ENCODE measurements around the gene KLLN. TPM values are rescaled to one million over a fixed set of nuclear protein-coding genes. Genes with fewer than 3 reads are reported as not detected.
A peak's percentile ranks its signal among the peaks of the same experiment; 100 is the strongest.

KLLN gene
- total RNA-seq, 1 experiment from 2014 or later, result 0.15 TPM

DNA sequence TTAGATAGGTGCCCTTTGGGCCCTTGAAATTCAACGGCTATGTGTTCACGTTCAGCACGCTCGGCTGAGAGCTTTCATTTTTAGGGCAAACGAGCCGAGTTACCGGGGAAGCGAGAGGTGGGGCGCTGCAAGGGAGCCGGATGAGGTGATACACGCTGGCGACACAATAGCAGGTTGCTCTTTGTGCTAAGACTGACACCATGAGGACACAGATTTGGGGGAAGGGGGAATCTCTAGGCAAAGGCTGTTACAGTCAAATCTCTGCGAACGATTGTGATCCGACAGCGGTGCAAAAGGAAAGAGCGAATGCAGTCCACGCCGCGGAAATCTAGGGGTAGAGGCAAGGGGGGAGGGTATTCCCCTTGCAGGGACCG lies 667 bp downstream of the KLLN start:
- peak; percentile 16 for ATAC-seq
- peaks cover 16% of the 10 kb centered on the region; the same call in 1 of the 2 replicates for H3K4me1 ChIP-seq (ENCODE audit: insufficient read depth, low read length)
- ChIA-PET CTCF (interaction anchor here (0.5 kb wide), 1 partner anchor 87 kb away, joined by 5 read pairs; no protein-coding TSS in a partner anchor), POLR2A (ENCODE audit: unreplicated experiment) (no interaction called here)
- H3F3A ChIP-seq (ENCODE audit: low read length, unreplicated experiment), result no peaks in the 10 kb centered on the region
- peak overlapping the region; percentile 94 for H3K4me3 ChIP-seq (ENCODE audit: low read length)
- intact Hi-C loops (cut with micrococcal nuclease), result loop anchor here (1.0 kb wide), 1 partner anchor 44 kb away; the partner anchor contains the start of gene ATAD1
- peak overlapping the region; percentile 95 for H3K9ac ChIP-seq (ENCODE audit: low read length)
- H3K27ac ChIP-seq (ENCODE audit: low read length), result peak overlapping the region; percentile 97
- H3K79me2 ChIP-seq (ENCODE audit: low read length), result peaks cover 36% of the 10 kb centered on the region
- peak overlapping the region; percentile 85 for H2AFZ ChIP-seq (ENCODE audit: low read length)
- H3K9me2 ChIP-seq (replicated peaks; ENCODE audit: low read length), result no peaks in the 10 kb centered on the region
- DNase-seq, result peak; percentile 34
- peaks cover 34% of the 10 kb centered on the region for H4K20me1 ChIP-seq (ENCODE audit: low read length)
- TF ChIP-seq EZH2 (IDR thresholded peaks at IDR 0.05; ENCODE audit: low read length, unreplicated experiment) (no peak), CTCF (conservative IDR thresholded peaks at IDR 0.05; ENCODE audit: low read depth, low read length) (no peak), EZH2phosphoT487 (IDR thresholded peaks at IDR 0.05; ENCODE audit: borderline replicate concordance, low read length) (no peak)
- no peaks in the 10 kb centered on the region for H3K36me3 ChIP-seq (ENCODE audit: low read depth, low read length)
- no peaks in the 10 kb centered on the region for H3K9me3 ChIP-seq (ENCODE audit: low read length)
- no TSS peak for BruUV-seq (replicated peaks)
- no peaks in the 10 kb centered on the region for H3K27me3 ChIP-seq (ENCODE audit: low read length)
- H3K4me2 ChIP-seq (ENCODE audit: low read length), result peak overlapping the region; percentile 99

GRCh38 chr10:87861953-87862678 lies 1.2 kb downstream of the KLLN start:
- ATAC-seq (peak; percentile 54), DNase-seq (peak; percentile 91)
- H3K9me3 ChIP-seq (ENCODE audit: low read length), result no peaks in the 10 kb centered on the region
- peaks cover 16% of the 10 kb centered on the region; the same call in 1 of the 2 replicates for H3K4me1 ChIP-seq (ENCODE audit: insufficient read depth, low read length)
- intact Hi-C loops (cut with micrococcal nuclease), result loop anchor here (1.0 to 2.0 kb wide), 2 partner anchors 15 to 44 kb away; partner anchors contain the start of gene ATAD1
- no peaks in the 10 kb centered on the region for H3F3A ChIP-seq (ENCODE audit: low read length, unreplicated experiment)
- CTCF ChIA-PET, result interaction anchor here (0.5 kb wide), 1 partner anchor 87 kb away, joined by 5 read pairs; no protein-coding TSS in a partner anchor
- peaks cover 31% of the 10 kb centered on the region for H3K79me2 ChIP-seq (ENCODE audit: low read length)
- H3K9me2 ChIP-seq (replicated peaks; ENCODE audit: low read length), result no peaks in the 10 kb centered on the region
- H3K9ac ChIP-seq (ENCODE audit: low read length), result peak overlapping the region; percentile 95
- H3K36me3 ChIP-seq (ENCODE audit: low read depth, low read length), result no peaks in the 10 kb centered on the region
- H4K20me1 ChIP-seq (ENCODE audit: low read length), result peaks cover 29% of the 10 kb centered on the region
- BruUV-seq (replicated peaks), result no TSS peak
- peak overlapping the region; percentile 85 for H2AFZ ChIP-seq (ENCODE audit: low read length)
- H3K4me2 ChIP-seq (ENCODE audit: low read length), result peak overlapping the region; percentile 99
- H3K27me3 ChIP-seq (ENCODE audit: low read length), result no peaks in the 10 kb centered on the region
- TF ChIP-seq CTCF (conservative IDR thresholded peaks at IDR 0.05; ENCODE audit: low read depth, low read length) (no peak), EZH2 (IDR thresholded peaks at IDR 0.05; ENCODE audit: low read length, unreplicated experiment) (no peak), EZH2phosphoT487 (IDR thresholded peaks at IDR 0.05; ENCODE audit: borderline replicate concordance, low read length) (no peak)
- peak overlapping the region; percentile 97 for H3K27ac ChIP-seq (ENCODE audit: low read length)
- peak overlapping the region; percentile 94 for H3K4me3 ChIP-seq (ENCODE audit: low read length)
- POLR2A ChIA-PET (ENCODE audit: unreplicated experiment), result interaction anchor here (1.0 to 1.3 kb wide), 2 partner anchors 16 to 44 kb away, joined by 4 read pairs; partner anchors contain the start of gene ATAD1

Measured in PC-3 (cell line).